ENCODE data around the gene NPY2R.

NPY2R gene

GRCh38 chr4:155220025-155220424 is 11.6 kb downstream of the NPY2R start:
- no peak for DNase-seq (ENCODE audit: low spot score)
- in situ Hi-C loops (cut with MboI; ENCODE audit: low sequenced_read_pairs, unreplicated experiment) = no loop called here
- TF ChIP-seq CTCF (IDR thresholded peaks at IDR 0.05; ENCODE audit: borderline replicate concordance, control extremely low read depth, extremely low read depth, insufficient read depth, missing control alignments) = no peak

- in situ Hi-C loops (cut with MboI; ENCODE audit: low sequenced_read_pairs, unreplicated experiment) = no loop called here
- no peak for DNase-seq (ENCODE audit: low spot score)
- no peak for TF ChIP-seq CTCF (IDR thresholded peaks at IDR 0.05; ENCODE audit: borderline replicate concordance, control extremely low read depth, extremely low read depth, insufficient read depth, missing control alignments)
Measured at GRCh38 chr4:155227131-155227530, 18.7 kb downstream of the NPY2R start.

GRCh38 chr4:155228713-155229112 is 20.3 kb downstream of the NPY2R start:
- no peak for TF ChIP-seq CTCF (IDR thresholded peaks at IDR 0.05; ENCODE audit: borderline replicate concordance, control extremely low read depth, extremely low read depth, insufficient read depth, missing control alignments)
- in situ Hi-C loops (cut with MboI; ENCODE audit: low sequenced_read_pairs, unreplicated experiment) = no loop called here
- no peak for DNase-seq (ENCODE audit: low spot score)

- in situ Hi-C loops (cut with MboI; ENCODE audit: low sequenced_read_pairs, unreplicated experiment) = no loop called here
- no peak for TF ChIP-seq CTCF (IDR thresholded peaks at IDR 0.05; ENCODE audit: borderline replicate concordance, control extremely low read depth, extremely low read depth, insufficient read depth, missing control alignments)
- DNase-seq (ENCODE audit: low spot score) = no peak
Measured at GRCh38 chr4:155232432-155232831, 24.0 kb downstream of the NPY2R start.

GRCh38 chr4:155234206-155234605 is 25.8 kb downstream of the NPY2R start:
- TF ChIP-seq CTCF (IDR thresholded peaks at IDR 0.05; ENCODE audit: borderline replicate concordance, control extremely low read depth, extremely low read depth, insufficient read depth, missing control alignments) = no peak
- DNase-seq (ENCODE audit: low spot score) = no peak
- in situ Hi-C loops (cut with MboI; ENCODE audit: low sequenced_read_pairs, unreplicated experiment) = no loop called here

GRCh38 chr4:155237567-155237966 is 29.1 kb downstream of the NPY2R start:
- no peak for TF ChIP-seq CTCF (IDR thresholded peaks at IDR 0.05; ENCODE audit: borderline replicate concordance, control extremely low read depth, extremely low read depth, insufficient read depth, missing control alignments)
- in situ Hi-C loops (cut with MboI; ENCODE audit: low sequenced_read_pairs, unreplicated experiment) = no loop called here
- no peak for DNase-seq (ENCODE audit: low spot score)

GRCh38 chr4:155241225-155241624 is 32.8 kb downstream of the NPY2R start:
- in situ Hi-C loops (cut with MboI; ENCODE audit: low sequenced_read_pairs, unreplicated experiment) = no loop called here
- DNase-seq (ENCODE audit: low spot score) = no peak
- TF ChIP-seq CTCF (IDR thresholded peaks at IDR 0.05; ENCODE audit: borderline replicate concordance, control extremely low read depth, extremely low read depth, insufficient read depth, missing control alignments) = no peak

Data from GM13976 (cell line).